Bronchial epithelial cell (primary cell): ENCODE measurements around the gene PLIN1. TPM values are rescaled to one million over a fixed set of nuclear protein-coding genes. Genes with fewer than 3 reads are reported as not detected.
A peak's percentile ranks its signal among the peaks of the same experiment; 100 is the strongest.
"Not testable (repeated sequence)": the region's sequence is repeated elsewhere in the genome, so short reads cannot be mapped to it uniquely, and the experiment has no call there.

Experiments used
- DNase-seq: peaks from one replicate; pipeline ENCODE4 v3.0.0-alpha.2; 2010; ENCODE audit warnings: low read depth
- FAIRE-seq: peaks from 2 replicates; lab custom pipeline; 2011; peaks lifted over from hg19 to GRCh38; lab: Jason Lieb, UNC
- H3K27me3 ChIP-seq: 2 replicates; pipeline ENCODE4 v1.5.1; 2011; ENCODE audit warnings: low read length; ENCODE audit not compliant: control insufficient read depth, insufficient read depth
- H3K36me3 ChIP-seq: 2 replicates; pipeline ENCODE4 v1.5.1; 2011; ENCODE audit warnings: low read length; ENCODE audit not compliant: control insufficient read depth, insufficient read depth
- H3K4me3 ChIP-seq: 2 replicates; pipeline ENCODE4 v1.5.1; 2011; ENCODE audit warnings: mild to moderate bottlenecking, low read depth, low read length, control low read depth
- CTCF ChIP-seq: IDR thresholded peaks from 2 replicates; pipeline ENCODE4 v1.5.1; 2011; ENCODE audit warnings: mild to moderate bottlenecking, moderate library complexity, low read length, control low read depth, inconsistent platforms; ENCODE audit not compliant: insufficient read depth, severe bottlenecking
- total RNA-seq: library from RNA; depleted of rRNA; stranded (reverse); fragments of >200 nt; gene quantifications from 2 replicates; pipeline ENCODE4 v1.2.1, GENCODE V29; 2014

PLIN1 gene
- total RNA-seq, 1 donor from 2014 or later: under 0.01 TPM

- no peak for FAIRE-seq
Observed at GRCh38 chr15:89690276-89691218, 11.4 kb upstream of the PLIN1 start, which contains the start of the genes PEX11A and WDR93. TSS of gene PEX11A (minus strand) at chr15:89690754. CDS start at chr15:89690632, 122 bp downstream. TSS of gene WDR93 (plus strand) at chr15:89690811. CDS start at chr15:89701747, 10,936 bp downstream.

GRCh38 chr15:89689930-89690275 lies 10.7 kb upstream of the PLIN1 start:
- DNase-seq, H3K27me3 ChIP-seq, FAIRE-seq, H3K36me3 ChIP-seq: not testable (repeated sequence)
- H3K4me3 ChIP-seq: peak overlapping the region; percentile 86

More at GRCh38 chr15:89690276-89691218, 11.4 kb upstream of the PLIN1 start, which contains the start of the genes PEX11A and WDR93:
- DNase-seq: peak; percentile 69
- no peak for TF ChIP-seq CTCF
- H3K36me3 ChIP-seq: no peaks in the 10 kb centered on the region
- H3K4me3 ChIP-seq: peak within 1 kb of the TSS; percentile 86
- H3K27me3 ChIP-seq: no peaks in the 10 kb centered on the region

- Histone ChIP-seq H3K4me3 (no peak overlapping the region), H3K27me3 (no peaks in the 10 kb centered on the region), H3K36me3 (peaks cover 2% of the 10 kb centered on the region)
- TF ChIP-seq CTCF: no peak
- DNase-seq: no peak
- no peak for FAIRE-seq
Observed at GRCh38 chr15:89686522-89686921, 7.4 kb upstream of the PLIN1 start.

- Histone ChIP-seq H3K4me3 (no peak overlapping the region), H3K36me3 (peaks cover 2% of the 10 kb centered on the region), H3K27me3 (no peaks in the 10 kb centered on the region)
- peak; percentile 22 for DNase-seq
- TF ChIP-seq CTCF: no peak
- FAIRE-seq: no peak
Observed at GRCh38 chr15:89685995-89686394, 6.8 kb upstream of the PLIN1 start.

- Histone ChIP-seq H3K27me3 (peaks cover 2% of the 10 kb centered on the region), H3K4me3 (no peak overlapping the region), H3K36me3 (peaks cover 2% of the 10 kb centered on the region)
- no peak for TF ChIP-seq CTCF
- DNase-seq (no peak), FAIRE-seq (no peak)
Observed at GRCh38 chr15:89681146-89681545, 2.0 kb upstream of the PLIN1 start.

GRCh38 chr15:89680282-89680873 lies 1.2 kb upstream of the PLIN1 start:
- H3K4me3 ChIP-seq: no peak overlapping the region
- no peak for TF ChIP-seq CTCF
- peaks cover 2% of the 10 kb centered on the region for H3K27me3 ChIP-seq
- FAIRE-seq: no peak
- peaks cover 2% of the 10 kb centered on the region for H3K36me3 ChIP-seq
- peak; percentile 5 for DNase-seq
